Measurements from ENCODE around the gene PRDM12.
A peak's percentile ranks its signal among the peaks of the same experiment; 100 is the strongest.

Gene PRDM12

GRCh38 chr9:130636648-130637020 lies 27.8 kb upstream of the PRDM12 start:
- no peak for DNase-seq

GRCh38 chr9:130638284-130639123 lies 25.9 kb upstream of the PRDM12 start:
- DNase-seq = peak; percentile 14

GRCh38 chr9:130639124-130639765 lies 25.1 kb upstream of the PRDM12 start:
- DNase-seq = peak; percentile 18

GRCh38 chr9:130639866-130640555 lies 24.4 kb upstream of the PRDM12 start:
- DNase-seq = no peak

GRCh38 chr9:130640681-130641080 lies 23.7 kb upstream of the PRDM12 start:
- no peak for DNase-seq

- DNase-seq = no peak
These were observed 21.5 kb upstream of the PRDM12 start for GRCh38 chr9:130642926-130643325.

- DNase-seq = no peak
These were observed 13.2 kb upstream of the PRDM12 start for GRCh38 chr9:130651221-130651620.

- DNase-seq = no peak
These were observed 12.6 kb upstream of the PRDM12 start for GRCh38 chr9:130651752-130652151.

GRCh38 chr9:130654879-130655278 lies 9.5 kb upstream of the PRDM12 start:
- DNase-seq = no peak

- DNase-seq = no peak
These were observed 5.3 kb upstream of the PRDM12 start for GRCh38 chr9:130658893-130659698.

GRCh38 chr9:130659699-130660248 lies 4.6 kb upstream of the PRDM12 start:
- peak; percentile 58 for DNase-seq

GRCh38 chr9:130660326-130660682 lies 4.1 kb upstream of the PRDM12 start:
- DNase-seq = peak; percentile 33

- peak; percentile 52 for DNase-seq
These were observed 3.5 kb upstream of the PRDM12 start for GRCh38 chr9:130660683-130661450.

- peak; percentile 57 for DNase-seq
These were observed 2.8 kb upstream of the PRDM12 start for GRCh38 chr9:130661451-130662098.

- peak; percentile 49 for DNase-seq
These were observed 2.1 kb upstream of the PRDM12 start for GRCh38 chr9:130662099-130662969.

GRCh38 chr9:130662970-130663257 lies 1.5 kb upstream of the PRDM12 start:
- peak; percentile 55 for DNase-seq

- DNase-seq = peak; percentile 57
These were observed 977 bp upstream of the PRDM12 start for GRCh38 chr9:130663258-130663976.

GRCh38 chr9:130663977-130664250 lies 480 bp upstream of the PRDM12 start:
- peak; percentile 55 for DNase-seq

GRCh38 chr9:130665029-130665430 lies 636 bp downstream of the PRDM12 start:
- no peak for DNase-seq
